Lower leg skin (tissue), 3 donors: ENCODE measurements around the gene SCFD2.

Experiments
- POLR2A ChIP-seq, 2 donors: fragments of 450-650 bp; IDR thresholded peaks; one replicate each; pipeline ENCODE4 v1.6.1; 2016 to 2017; ENCODE audit warnings: antibody characterized with exemption in 2 of 2, mild to moderate bottlenecking in 1 of 2, moderate library complexity in 1 of 2
- TF ChIP-seq, protein P1 (sequence below), 3 donors: fragments of 450-650 bp; IDR thresholded peaks; one replicate each; pipeline ENCODE4 v1.5.1; 2016; ENCODE audit warnings: antibody characterized with exemption in 3 of 3, mild to moderate bottlenecking in 3 of 3, moderate library complexity in 2 of 3

DNA sequence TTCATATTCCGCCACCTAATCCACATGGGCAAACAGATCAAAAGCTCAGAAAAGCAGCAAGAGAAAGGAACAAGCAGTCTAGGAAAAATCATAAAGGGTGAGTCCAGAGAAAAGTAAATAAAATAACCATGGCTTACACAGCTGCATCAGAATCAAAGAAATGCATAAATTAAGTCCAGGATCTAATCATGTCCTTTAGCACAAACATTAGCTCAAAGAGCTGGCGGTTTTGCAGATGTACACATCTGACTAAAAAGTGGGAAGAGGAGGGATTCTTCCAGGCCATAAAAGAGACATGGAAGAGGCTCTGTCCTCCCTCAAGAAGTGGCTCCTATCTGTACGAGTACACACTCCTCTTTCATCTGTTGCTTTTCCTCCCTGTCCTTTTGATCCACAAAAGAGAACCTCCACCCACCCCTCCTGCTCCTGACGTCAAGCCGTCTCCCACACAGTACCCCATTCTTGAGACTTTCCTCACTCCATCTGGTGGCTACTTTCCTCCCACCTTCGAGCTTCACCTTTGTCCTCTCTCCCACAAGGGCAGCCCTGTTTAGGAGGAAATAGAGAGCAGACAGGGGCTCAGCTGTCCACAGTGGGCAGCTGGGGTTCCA lies 411.2 kb downstream of the SCFD2 start:
- TF ChIP-seq, protein P1, sequence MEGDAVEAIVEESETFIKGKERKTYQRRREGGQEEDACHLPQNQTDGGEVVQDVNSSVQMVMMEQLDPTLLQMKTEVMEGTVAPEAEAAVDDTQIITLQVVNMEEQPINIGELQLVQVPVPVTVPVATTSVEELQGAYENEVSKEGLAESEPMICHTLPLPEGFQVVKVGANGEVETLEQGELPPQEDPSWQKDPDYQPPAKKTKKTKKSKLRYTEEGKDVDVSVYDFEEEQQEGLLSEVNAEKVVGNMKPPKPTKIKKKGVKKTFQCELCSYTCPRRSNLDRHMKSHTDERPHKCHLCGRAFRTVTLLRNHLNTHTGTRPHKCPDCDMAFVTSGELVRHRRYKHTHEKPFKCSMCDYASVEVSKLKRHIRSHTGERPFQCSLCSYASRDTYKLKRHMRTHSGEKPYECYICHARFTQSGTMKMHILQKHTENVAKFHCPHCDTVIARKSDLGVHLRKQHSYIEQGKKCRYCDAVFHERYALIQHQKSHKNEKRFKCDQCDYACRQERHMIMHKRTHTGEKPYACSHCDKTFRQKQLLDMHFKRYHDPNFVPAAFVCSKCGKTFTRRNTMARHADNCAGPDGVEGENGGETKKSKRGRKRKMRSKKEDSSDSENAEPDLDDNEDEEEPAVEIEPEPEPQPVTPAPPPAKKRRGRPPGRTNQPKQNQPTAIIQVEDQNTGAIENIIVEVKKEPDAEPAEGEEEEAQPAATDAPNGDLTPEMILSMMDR (IDR thresholded peaks at IDR 0.05): no peak
- TF ChIP-seq POLR2A (IDR thresholded peaks at IDR 0.05): no peak
